HCT116 (cell line): ENCODE results near the gene PCDH9. TPM values are rescaled to one million over a fixed set of nuclear protein-coding genes. Genes with fewer than 3 reads are reported as not detected.

Source experiments
- ATAC-seq: fragments of 200-7000 bp; cut with Tn5 transposase; 2 replicates; pipeline ENCODE4 v1.9.1; 2020; ENCODE audit warnings: mild to moderate bottlenecking, moderate library complexity
- BruUV-seq: library from RNA; stranded (reverse); fragments of 400-500 nt; replicated peaks from 2 replicates; lab custom pipeline; 2021; lab: Mats Ljungman, UMichigan
- CTCF ChIA-PET: fragments of 300-600 bp; sonication (Branson Sonifier 250); formaldehyde crosslinking; loops from one replicate; lab custom pipeline; 2021; ENCODE audit warnings: antibody characterized with exemption; lab: Charles Lee
- POLR2A ChIA-PET: fragments of 300-600, 350-600 bp; sonication (Branson Sonifier 250); formaldehyde crosslinking; loops from one replicate; lab custom pipeline; 2021; ENCODE audit warnings: antibody characterized with exemption; lab: Charles Lee
- RAD21 ChIA-PET, 2 experiments: fragments of 300-600 bp; sonication (Branson Sonifier 250); formaldehyde crosslinking; loops; one replicate each; lab custom pipeline; 2023; ENCODE audit warnings: low total read pairs in 2 of 2; ENCODE audit not compliant: uncharacterized antibody in 2 of 2, unreplicated experiment in 2 of 2, low non-redundant PET in 1 of 2; lab: Charles Lee
- DNase-seq: peaks from one replicate; pipeline ENCODE4 v3.0.0-alpha.2; 2010; ENCODE audit warnings: low read depth, low spot score
- H2AFZ ChIP-seq: fragments of 200-600 bp; shearing (Covaris generic), sonication (generic); 2 replicates; pipeline ENCODE4 v1.6.1; 2017; ENCODE audit warnings: low read depth, mixed run types, mixed read lengths, antibody characterized with exemption, low read length; ENCODE audit not compliant: poor library complexity, severe bottlenecking
- H3K27ac ChIP-seq: 2 replicates; pipeline ENCODE4 v1.5.1; 2012; ENCODE audit warnings: low read depth, low read length
- H3K27me3 ChIP-seq: fragments of 200-600 bp; sonication (generic); 2 replicates; pipeline ENCODE4 v1.6.1; 2016; ENCODE audit warnings: mixed run types, low read length, mixed read lengths; ENCODE audit not compliant: insufficient read depth
- H3K36me3 ChIP-seq, 2 experiments: fragments of 200-500 bp in 1 of 2; fragments of 200-600 bp in 1 of 2; sonication (Bioruptor generic) in 1 of 2; sonication (generic) in 1 of 2; 2 replicates each; pipeline versions ENCODE4 v1.5.1 to v1.6.1; 2014 to 2016; ENCODE audit warnings: low read length in 2 of 2, inconsistent platforms in 1 of 2, mixed read lengths in 1 of 2, mixed run types in 1 of 2; ENCODE audit not compliant: insufficient read depth in 2 of 2, control insufficient read depth in 1 of 2
- H3K4me1 ChIP-seq, 2 experiments: fragments of 200-600 bp in 1 of 2; sonication (generic) in 1 of 2; 2 replicates each; pipeline versions ENCODE4 v1.5.1 to v1.6.1; 2012 to 2017; ENCODE audit warnings: low read length in 2 of 2, inconsistent platforms in 1 of 2, mild to moderate bottlenecking in 1 of 2, mixed read lengths in 1 of 2, mixed run types in 1 of 2, moderate library complexity in 1 of 2; ENCODE audit not compliant: insufficient read depth in 2 of 2, control insufficient read depth in 1 of 2
- H3K4me2 ChIP-seq: fragments of 200-600 bp; sonication (generic); 2 replicates; pipeline ENCODE4 v1.6.1; 2017; ENCODE audit warnings: mixed run types, low read length, mixed read lengths
- H3K4me3 ChIP-seq, 2 experiments: fragments of 200-600 bp in 1 of 2; sonication (generic) in 1 of 2; replicated peaks in 1 of 2; 2 replicates each; pipeline ENCODE4 v1.5.1; 2011 to 2016; ENCODE audit warnings: low read length in 2 of 2, control low read depth in 1 of 2, low read depth in 1 of 2, mild to moderate bottlenecking in 1 of 2, mixed read lengths in 1 of 2, mixed run types in 1 of 2
- H3K79me2 ChIP-seq: fragments of 200-600 bp; sonication (generic); 2 replicates; pipeline ENCODE4 v1.6.1; 2017; ENCODE audit warnings: mild to moderate bottlenecking, mixed run types, low read length, moderate library complexity, mixed read lengths; ENCODE audit not compliant: insufficient read depth
- H3K9ac ChIP-seq: fragments of 200-600 bp; sonication (generic); 2 replicates; pipeline ENCODE4 v1.6.1; 2016; ENCODE audit warnings: low read length, mixed read lengths
- H3K9me2 ChIP-seq: fragments of 200-600 bp; sonication (generic), shearing (Covaris generic); 2 replicates; pipeline ENCODE4 v1.6.1; 2017; ENCODE audit warnings: mixed run types, mild to moderate bottlenecking, moderate library complexity; ENCODE audit not compliant: insufficient read depth
- H3K9me3 ChIP-seq, 2 experiments: fragments of 200-500 bp in 1 of 2; fragments of 200-600 bp in 1 of 2; sonication (Bioruptor generic) in 1 of 2; sonication (generic) in 1 of 2; 2 replicates each; pipeline ENCODE4 v1.6.1; 2014 to 2017; ENCODE audit warnings: low read length in 2 of 2, mixed read lengths in 2 of 2, inconsistent platforms in 1 of 2, low read depth in 1 of 2, mild to moderate bottlenecking in 1 of 2, mixed run types in 1 of 2, moderate library complexity in 1 of 2; ENCODE audit not compliant: control insufficient read depth in 1 of 2, insufficient read depth in 1 of 2
- H4K20me1 ChIP-seq: fragments of 200-600 bp; sonication (generic), shearing (Covaris generic); 2 replicates; pipeline ENCODE4 v1.6.1; 2017; ENCODE audit warnings: mixed run types, mild to moderate bottlenecking, moderate library complexity; ENCODE audit not compliant: insufficient read depth
- CBX3 ChIP-seq: IDR thresholded peaks from 2 replicates; pipeline ENCODE4 v1.6.1; 2012; ENCODE audit warnings: low read depth
- CEBPB ChIP-seq: IDR thresholded peaks from 2 replicates; pipeline ENCODE4 v1.6.1; 2012; ENCODE audit warnings: low read depth
- EGR1 ChIP-seq: IDR thresholded peaks from 2 replicates; pipeline ENCODE4 v1.6.1; 2012; ENCODE audit warnings: low read depth
- ELF1 ChIP-seq: IDR thresholded peaks from 2 replicates; pipeline ENCODE4 v1.6.1; 2012; ENCODE audit warnings: low read depth, borderline replicate concordance
- EZH2 ChIP-seq: fragments of 200-600 bp; sonication (generic); IDR thresholded peaks from 2 replicates; pipeline ENCODE4 v1.6.1; 2017; ENCODE audit warnings: antibody characterized with exemption, mixed run types
- EZH2phosphoT487 ChIP-seq: fragments of 200-600 bp; IDR thresholded peaks from 2 replicates; pipeline ENCODE4 v1.6.1; 2018; ENCODE audit warnings: antibody characterized with exemption, borderline replicate concordance
- POLR2A ChIP-seq: IDR thresholded peaks from 2 replicates; pipeline ENCODE4 v1.7.0; 2011; ENCODE audit warnings: borderline replicate concordance; ENCODE audit not compliant: insufficient read depth, insufficient read length; ENCODE audit errors: extremely low read depth
- POLR2AphosphoS5 ChIP-seq: IDR thresholded peaks from 2 replicates; pipeline ENCODE4 v1.6.1; 2011; ENCODE audit warnings: mild to moderate bottlenecking, low read depth, low read length, moderate library complexity
- RAD21 ChIP-seq: IDR thresholded peaks from 2 replicates; pipeline ENCODE4 v1.6.1; 2012; ENCODE audit warnings: low read depth, mild to moderate bottlenecking
- SIN3A ChIP-seq: IDR thresholded peaks from 2 replicates; pipeline ENCODE4 v1.6.1; 2012; ENCODE audit warnings: low read depth
- SP1 ChIP-seq: IDR thresholded peaks from 2 replicates; pipeline ENCODE4 v1.6.1; 2012; ENCODE audit warnings: low read depth
- SRF ChIP-seq: IDR thresholded peaks from 2 replicates; pipeline ENCODE4 v1.6.1; 2012; ENCODE audit warnings: low read depth
- TCF7L2 ChIP-seq: IDR thresholded peaks from 2 replicates; pipeline ENCODE4 v1.7.0; 2011; ENCODE audit warnings: borderline replicate concordance, inconsistent platforms; ENCODE audit not compliant: insufficient read depth, insufficient read length; ENCODE audit errors: extremely low read depth
- YY1 ChIP-seq: IDR thresholded peaks from 2 replicates; pipeline ENCODE4 v1.6.1; 2011; ENCODE audit warnings: low read length, low read depth, moderate library complexity, mild to moderate bottlenecking; ENCODE audit not compliant: insufficient replicate concordance; ENCODE audit errors: extremely low read depth
- ZFX ChIP-seq: fragments of 450-650 bp; IDR thresholded peaks from 2 replicates; pipeline ENCODE4 v1.6.1; 2017
- ZNF274 ChIP-seq: fragments of 200-500 bp; sonication (Bioruptor generic); IDR thresholded peaks from 2 replicates; pipeline ENCODE4 v1.6.1; 2014; ENCODE audit warnings: mild to moderate bottlenecking, low read depth, low read length, inconsistent platforms
- intact Hi-C: fragments of 100-400 bp; cut with micrococcal nuclease; formaldehyde crosslinking; loops from 2 replicates; pipeline ENCODE4 v1.10.0; 2022
- total RNA-seq: library from RNA; stranded (reverse); gene quantifications from one replicate; pipeline ENCODE4 v1.2.1, GENCODE V29; 2021; ENCODE audit not compliant: unreplicated experiment
- TF ChIP-seq, protein P1 (sequence below): IDR thresholded peaks from 2 replicates; pipeline ENCODE4 v1.6.1; 2011; ENCODE audit warnings: mild to moderate bottlenecking, low read length, moderate library complexity; ENCODE audit not compliant: insufficient replicate concordance; ENCODE audit errors: extremely low read depth
- TF ChIP-seq, protein P2 (sequence below): IDR thresholded peaks from 2 replicates; pipeline ENCODE4 v1.6.1; 2012
- TF ChIP-seq, protein P3 (sequence below): IDR thresholded peaks from 2 replicates; pipeline ENCODE4 v1.6.1; 2012
- TF ChIP-seq, protein P4 (sequence below), 3 experiments: fragments of 200-600 bp in 1 of 3; sonication (generic) in 1 of 3; IDR thresholded peaks in 2 of 3; conservative IDR thresholded peaks in 1 of 3; 2 replicates each; pipeline ENCODE4 v1.5.1; 2012 to 2017; ENCODE audit warnings: low read depth in 2 of 3, low read length in 2 of 3, antibody characterized with exemption in 1 of 3, borderline replicate concordance in 1 of 3, control low read depth in 1 of 3, mild to moderate bottlenecking in 1 of 3, mixed read lengths in 1 of 3, mixed run types in 1 of 3, moderate library complexity in 1 of 3; ENCODE audit not compliant: insufficient read depth in 1 of 3

Gene PCDH9
- total RNA-seq, 1 experiment from 2014 or later = 0.02 TPM

DNA sequence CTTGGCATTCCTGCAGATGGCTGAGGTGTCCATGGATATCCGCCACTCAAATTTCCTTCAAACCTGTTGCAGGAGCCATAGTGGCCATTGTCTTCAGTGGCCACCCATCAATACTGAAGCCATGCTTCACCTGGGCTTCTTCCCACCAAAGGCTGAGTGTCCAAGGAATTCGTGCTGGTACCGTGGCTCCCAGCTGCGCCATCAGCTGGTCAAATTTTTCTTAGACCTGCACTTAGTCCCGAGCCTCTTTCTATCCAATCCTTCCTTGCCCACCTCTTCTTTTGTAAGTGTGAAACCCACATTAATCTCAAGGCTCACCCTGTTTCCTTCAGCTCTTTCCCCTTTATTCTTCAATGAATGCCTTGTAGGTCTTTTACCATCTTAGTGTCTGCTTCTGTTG, 152.1 kb downstream of the PCDH9 start:
- Histone ChIP-seq H3K36me3 (no peaks in the 10 kb centered on the region), H3K9me3 (no peaks in the 10 kb centered on the region), H2AFZ (no peak overlapping the region), H3K9ac (no peak overlapping the region), H3K79me2 (no peaks in the 10 kb centered on the region), H3K4me1 (no peaks in the 10 kb centered on the region), H3K9me2 (no peaks in the 10 kb centered on the region), H3K27ac (no peak overlapping the region), H3K4me3 (no peak overlapping the region), H4K20me1 (no peaks in the 10 kb centered on the region), H3K27me3 (no peaks in the 10 kb centered on the region), H3K4me2 (no peak overlapping the region)
- intact Hi-C loops = no loop called here
- no peak for ATAC-seq
- RAD21 ChIA-PET = no interaction called here
- TF ChIP-seq CEBPB = no peak
- no peak for TF ChIP-seq SRF
- TF ChIP-seq ZNF274 = no peak
- TF ChIP-seq, protein P1, sequence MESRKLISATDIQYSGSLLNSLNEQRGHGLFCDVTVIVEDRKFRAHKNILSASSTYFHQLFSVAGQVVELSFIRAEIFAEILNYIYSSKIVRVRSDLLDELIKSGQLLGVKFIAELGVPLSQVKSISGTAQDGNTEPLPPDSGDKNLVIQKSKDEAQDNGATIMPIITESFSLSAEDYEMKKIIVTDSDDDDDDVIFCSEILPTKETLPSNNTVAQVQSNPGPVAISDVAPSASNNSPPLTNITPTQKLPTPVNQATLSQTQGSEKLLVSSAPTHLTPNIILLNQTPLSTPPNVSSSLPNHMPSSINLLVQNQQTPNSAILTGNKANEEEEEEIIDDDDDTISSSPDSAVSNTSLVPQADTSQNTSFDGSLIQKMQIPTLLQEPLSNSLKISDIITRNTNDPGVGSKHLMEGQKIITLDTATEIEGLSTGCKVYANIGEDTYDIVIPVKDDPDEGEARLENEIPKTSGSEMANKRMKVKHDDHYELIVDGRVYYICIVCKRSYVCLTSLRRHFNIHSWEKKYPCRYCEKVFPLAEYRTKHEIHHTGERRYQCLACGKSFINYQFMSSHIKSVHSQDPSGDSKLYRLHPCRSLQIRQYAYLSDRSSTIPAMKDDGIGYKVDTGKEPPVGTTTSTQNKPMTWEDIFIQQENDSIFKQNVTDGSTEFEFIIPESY = no peak
- TF ChIP-seq EGR1 = no peak
- no peak for TF ChIP-seq RAD21
- TF ChIP-seq SIN3A = no peak
- no peak for TF ChIP-seq CBX3
- TF ChIP-seq, protein P2, sequence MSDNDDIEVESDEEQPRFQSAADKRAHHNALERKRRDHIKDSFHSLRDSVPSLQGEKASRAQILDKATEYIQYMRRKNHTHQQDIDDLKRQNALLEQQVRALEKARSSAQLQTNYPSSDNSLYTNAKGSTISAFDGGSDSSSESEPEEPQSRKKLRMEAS = no peak
- no peak for TF ChIP-seq ELF1
- TF ChIP-seq, protein P3, sequence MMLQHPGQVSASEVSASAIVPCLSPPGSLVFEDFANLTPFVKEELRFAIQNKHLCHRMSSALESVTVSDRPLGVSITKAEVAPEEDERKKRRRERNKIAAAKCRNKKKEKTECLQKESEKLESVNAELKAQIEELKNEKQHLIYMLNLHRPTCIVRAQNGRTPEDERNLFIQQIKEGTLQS = no peak
- no peak for TF ChIP-seq EZH2phosphoT487
- no peak for TF ChIP-seq TCF7L2
- TF ChIP-seq EZH2 = no peak
- no peak for TF ChIP-seq POLR2A
- no peak for TF ChIP-seq SP1
- TF ChIP-seq YY1 = no peak
- TF ChIP-seq ZFX = no peak
- TF ChIP-seq, protein P4, sequence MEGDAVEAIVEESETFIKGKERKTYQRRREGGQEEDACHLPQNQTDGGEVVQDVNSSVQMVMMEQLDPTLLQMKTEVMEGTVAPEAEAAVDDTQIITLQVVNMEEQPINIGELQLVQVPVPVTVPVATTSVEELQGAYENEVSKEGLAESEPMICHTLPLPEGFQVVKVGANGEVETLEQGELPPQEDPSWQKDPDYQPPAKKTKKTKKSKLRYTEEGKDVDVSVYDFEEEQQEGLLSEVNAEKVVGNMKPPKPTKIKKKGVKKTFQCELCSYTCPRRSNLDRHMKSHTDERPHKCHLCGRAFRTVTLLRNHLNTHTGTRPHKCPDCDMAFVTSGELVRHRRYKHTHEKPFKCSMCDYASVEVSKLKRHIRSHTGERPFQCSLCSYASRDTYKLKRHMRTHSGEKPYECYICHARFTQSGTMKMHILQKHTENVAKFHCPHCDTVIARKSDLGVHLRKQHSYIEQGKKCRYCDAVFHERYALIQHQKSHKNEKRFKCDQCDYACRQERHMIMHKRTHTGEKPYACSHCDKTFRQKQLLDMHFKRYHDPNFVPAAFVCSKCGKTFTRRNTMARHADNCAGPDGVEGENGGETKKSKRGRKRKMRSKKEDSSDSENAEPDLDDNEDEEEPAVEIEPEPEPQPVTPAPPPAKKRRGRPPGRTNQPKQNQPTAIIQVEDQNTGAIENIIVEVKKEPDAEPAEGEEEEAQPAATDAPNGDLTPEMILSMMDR (IDR thresholded peaks at IDR 0.05 in 2 of 3, conservative IDR thresholded peaks at IDR 0.05 in 1 of 3; ENCODE audit: borderline replicate concordance in 1 of 3, insufficient read depth in 1 of 3, low read depth in 2 of 3, low read length in 2 of 3) = no peak
- TF ChIP-seq POLR2AphosphoS5 = no peak
- CTCF ChIA-PET = no interaction called here
- DNase-seq = no peak
- POLR2A ChIA-PET = no interaction called here
- BruUV-seq = no TSS peak
